Activated CD4-positive, alpha-beta T cell treated with anti-CD3 and anti-CD28 coated beads, Interleukin-2, Interleukin-6, amounts not matched to agents 100 ng/mL and 50 ng/mL, durations not matched to agents 16 hours and 8 hours (primary cell): ENCODE data around the gene ATR.
"Not testable (repeated sequence)": the region's sequence is repeated elsewhere in the genome, so short reads cannot be mapped to it uniquely, and the experiment has no call there.

Experiments
- DNase-seq: peaks from one replicate; pipeline ENCODE4 v3.0.0-alpha.2; 2020

ATR gene

DNA sequence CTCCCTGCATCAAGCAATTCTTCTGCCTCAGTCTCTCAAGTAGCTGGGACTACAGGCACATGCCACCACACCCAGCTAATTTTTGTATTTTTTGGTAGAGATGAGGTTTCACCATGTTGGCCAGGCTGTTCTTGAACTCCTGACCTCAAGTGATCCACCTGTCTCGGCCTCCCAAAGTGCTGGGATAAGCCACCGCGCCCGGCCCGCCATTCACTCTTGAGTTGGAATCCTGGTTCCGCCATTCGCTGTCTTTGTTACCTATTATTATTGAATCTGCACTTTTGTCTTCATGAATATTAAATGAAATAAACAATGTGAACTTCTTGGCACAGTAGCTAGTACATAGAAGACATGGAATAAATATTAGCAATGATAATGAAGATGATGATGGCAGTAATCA is 13.7 kb upstream of the ATR start:
- DNase-seq: not testable (repeated sequence)

- DNase-seq: no peak
Observed at GRCh38 chr3:142588703-142589102, 10.2 kb upstream of the ATR start.

GRCh38 chr3:142586803-142587406 is 8.4 kb upstream of the ATR start:
- peak; percentile 54 for DNase-seq

DNA sequence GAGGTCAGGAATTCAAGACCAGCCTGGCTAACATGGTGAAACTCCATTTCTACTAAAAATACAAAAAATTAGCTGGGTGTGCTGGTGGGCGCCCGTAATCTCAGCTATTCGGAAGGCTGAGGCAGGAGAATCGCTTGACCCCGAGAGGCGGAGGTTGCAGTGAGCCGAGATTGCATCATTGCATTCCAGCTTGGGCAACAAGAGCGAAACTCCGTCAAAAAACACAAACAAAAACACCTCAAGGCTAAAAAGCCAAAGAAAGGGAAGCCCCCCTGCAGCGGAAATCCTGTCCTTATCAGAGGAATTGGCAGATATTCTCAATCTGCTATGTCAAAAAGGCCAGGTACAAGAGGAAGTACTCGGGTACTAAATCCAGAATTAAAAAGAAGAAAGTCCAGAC is 2.5 kb upstream of the ATR start:
- DNase-seq: not testable (repeated sequence)

GRCh38 chr3:142580061-142580423 is 1.5 kb upstream of the ATR start:
- no peak for DNase-seq

- DNase-seq: no peak
Observed at GRCh38 chr3:142577696-142578328, 721 bp downstream of the ATR start.

DNA sequence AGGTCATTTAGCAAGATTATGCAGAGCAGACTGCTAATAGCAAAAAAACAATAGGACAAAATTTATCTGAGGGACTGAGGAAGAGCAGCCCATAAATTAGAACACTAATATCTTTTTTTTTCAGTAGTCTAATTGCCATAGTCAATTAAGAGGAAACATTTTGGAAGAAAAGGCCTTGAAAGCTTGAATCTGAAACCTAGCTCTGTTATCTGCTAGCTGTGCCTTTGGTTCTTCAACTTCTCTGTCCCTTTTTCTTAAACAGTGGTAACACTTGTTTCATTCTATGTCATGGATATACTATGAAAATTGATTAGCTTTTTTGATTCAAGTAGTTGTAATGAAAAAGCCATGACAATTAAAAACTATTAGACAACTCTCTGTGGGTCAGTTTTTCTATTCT is 1.7 kb downstream of the ATR start:
- DNase-seq: no peak

GRCh38 chr3:142574665-142575064 is 3.9 kb downstream of the ATR start:
- DNase-seq: no peak

GRCh38 chr3:142574223-142574622 is 4.3 kb downstream of the ATR start:
- DNase-seq: not testable (repeated sequence)

DNA sequence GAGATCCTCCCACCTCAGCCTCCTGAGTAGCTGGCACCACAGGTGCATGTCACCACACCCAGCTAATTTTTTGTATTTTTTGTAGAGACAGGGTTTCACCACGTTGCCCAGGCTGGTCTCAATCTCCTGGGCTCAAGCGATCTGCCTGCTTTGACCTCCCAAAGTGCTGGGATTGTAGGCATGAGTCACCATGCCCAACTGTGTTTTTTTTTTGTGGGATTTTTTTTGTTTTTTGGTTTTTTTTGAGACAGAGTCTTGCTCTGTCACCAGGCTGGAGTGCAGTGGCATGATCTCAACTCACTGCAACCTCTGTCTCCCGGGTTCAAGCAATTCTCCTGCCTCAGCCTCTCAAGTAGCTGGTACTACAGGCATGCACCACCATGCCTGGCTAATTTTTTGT is 9.1 kb downstream of the ATR start:
- not testable (repeated sequence) for DNase-seq

GRCh38 chr3:142568393-142569017 is 10.0 kb downstream of the ATR start:
- no peak for DNase-seq

GRCh38 chr3:142566096-142566495 is 12.4 kb downstream of the ATR start:
- DNase-seq: no peak

GRCh38 chr3:142563496-142563997 is 15.0 kb downstream of the ATR start:
- DNase-seq: peak; percentile 30

GRCh38 chr3:142560118-142560517 is 18.4 kb downstream of the ATR start:
- no peak for DNase-seq

- DNase-seq: no peak
Observed at GRCh38 chr3:142553741-142554140, 24.8 kb downstream of the ATR start.

DNA sequence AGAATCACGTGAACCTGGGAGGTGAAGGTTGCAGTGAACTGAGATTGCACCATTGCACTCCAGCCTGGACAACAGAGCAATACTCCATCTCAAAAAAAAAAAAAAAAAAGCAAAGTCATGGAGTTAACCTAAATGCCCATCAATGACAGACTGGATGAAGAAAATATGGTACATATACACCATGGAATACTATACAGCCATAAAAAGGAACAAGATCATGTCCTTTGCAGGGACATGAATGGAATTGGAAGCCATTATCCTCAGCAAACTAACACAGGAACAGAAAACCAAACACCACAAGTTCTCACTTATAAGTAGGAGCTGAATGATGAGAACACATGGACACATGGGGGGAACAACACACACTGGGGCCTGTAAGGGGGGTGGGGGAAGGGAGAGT is 26.0 kb downstream of the ATR start:
- not testable (repeated sequence) for DNase-seq

DNA sequence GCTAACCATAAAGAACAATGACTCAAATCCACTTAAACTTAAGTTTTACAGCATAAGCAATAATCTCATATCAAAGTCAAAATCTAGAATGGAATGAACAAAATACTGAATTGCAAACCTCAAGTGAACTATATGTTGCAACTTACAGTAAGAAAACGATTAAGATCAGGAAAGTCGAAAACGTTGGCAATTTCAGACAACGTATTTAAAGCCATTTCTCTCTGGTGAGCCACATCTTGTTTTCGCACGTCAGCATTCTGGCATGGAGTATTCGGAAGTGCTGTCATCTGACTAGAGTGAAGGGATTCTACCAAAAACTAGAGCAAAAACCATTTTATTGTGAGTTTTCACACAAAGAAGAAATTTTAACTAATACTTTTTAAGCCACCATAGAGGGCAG is 28.5 kb downstream of the ATR start:
- no peak for DNase-seq

GRCh38 chr3:142543307-142543706 is 35.2 kb downstream of the ATR start:
- DNase-seq: no peak

DNA sequence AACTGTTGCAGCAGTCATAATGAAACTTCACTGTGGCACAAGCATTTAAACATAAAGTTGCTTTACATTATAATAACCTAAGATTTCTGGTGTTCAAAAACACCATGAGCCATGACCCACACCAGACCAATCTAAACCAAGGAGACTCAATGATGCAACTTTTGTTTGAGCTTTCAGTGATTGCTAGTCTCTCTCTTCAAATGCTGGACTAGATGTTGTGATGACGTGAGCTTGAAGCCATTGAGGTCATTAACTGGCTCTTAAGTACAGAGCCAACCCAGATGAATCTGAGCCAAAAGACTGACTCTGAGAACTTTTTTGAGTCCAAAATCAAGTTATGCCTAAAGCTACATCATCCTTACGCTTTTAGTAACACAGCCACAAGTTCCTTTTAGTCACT is 36.5 kb downstream of the ATR start:
- DNase-seq: no peak

GRCh38 chr3:142536519-142536918 is 42.0 kb downstream of the ATR start:
- DNase-seq: no peak

- no peak for DNase-seq
Observed at GRCh38 chr3:142534543-142534942, 44.0 kb downstream of the ATR start.

GRCh38 chr3:142530296-142530695 is 48.2 kb downstream of the ATR start:
- no peak for DNase-seq

- no peak for DNase-seq
Observed at GRCh38 chr3:142523921-142524566, 54.5 kb downstream of the ATR start.

DNA sequence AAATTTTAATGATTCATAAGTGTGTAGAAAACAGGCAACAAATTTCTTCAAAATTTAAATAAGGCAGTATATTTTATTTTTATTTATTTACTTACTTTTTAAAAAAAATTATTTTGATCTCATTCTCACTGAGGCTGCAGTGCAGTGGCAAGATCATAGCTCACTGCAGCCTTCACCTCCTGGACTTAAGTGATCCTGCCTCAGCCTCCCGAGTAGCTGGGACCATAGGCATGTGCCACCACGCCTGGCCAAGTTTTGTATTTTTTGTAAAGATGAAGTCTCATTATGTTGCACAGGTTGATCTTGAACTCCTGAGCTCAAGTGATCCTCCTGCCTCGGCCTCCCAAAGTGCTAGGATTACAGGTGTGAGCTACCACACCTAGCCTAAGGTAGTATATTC is 69.5 kb downstream of the ATR start:
- peak; percentile 3 for DNase-seq
